Endothelial cell (in vitro differentiated cells): ENCODE results near the gene PRR20B. TPM values are rescaled to one million over a fixed set of nuclear protein-coding genes. Genes with fewer than 3 reads are reported as not detected.
"Not testable (repeated sequence)": the region's sequence is repeated elsewhere in the genome, so short reads cannot be mapped to it uniquely, and the experiment has no call there.

Source experiments
- DNase-seq: peaks from one replicate; pipeline ENCODE4 v3.0.0; 2021; ENCODE audit warnings: low spot score
- H3K27ac Mint-ChIP-seq: one replicate; pipeline ENCODE4 v1.8.0; 2021; ENCODE audit warnings: mixed read lengths, inconsistent platforms; ENCODE audit not compliant: unreplicated experiment
- H3K27me3 Mint-ChIP-seq: one replicate; pipeline ENCODE4 v1.8.0; 2021; ENCODE audit warnings: mild to moderate bottlenecking, moderate library complexity, mixed read lengths, inconsistent platforms; ENCODE audit not compliant: unreplicated experiment
- H3K36me3 Mint-ChIP-seq: one replicate; pipeline ENCODE4 v1.8.0; 2021; ENCODE audit warnings: mild to moderate bottlenecking, low read depth, mixed read lengths, inconsistent platforms; ENCODE audit not compliant: unreplicated experiment
- H3K4me1 Mint-ChIP-seq: one replicate; pipeline ENCODE4 v1.8.0; 2021; ENCODE audit warnings: mild to moderate bottlenecking, mixed read lengths, inconsistent platforms; ENCODE audit not compliant: unreplicated experiment
- H3K4me3 Mint-ChIP-seq: one replicate; pipeline ENCODE4 v1.8.0; 2021; ENCODE audit warnings: mild to moderate bottlenecking, mixed read lengths, inconsistent platforms; ENCODE audit not compliant: unreplicated experiment
- H3K9me3 Mint-ChIP-seq: one replicate; pipeline ENCODE4 v1.8.0; 2021; ENCODE audit warnings: mixed read lengths, inconsistent platforms; ENCODE audit not compliant: unreplicated experiment
- CTCF ChIP-seq: fragments of 200-600 bp; sonication (generic); IDR thresholded peaks from one replicate; pipeline ENCODE4 v1.5.0; 2021; ENCODE audit warnings: antibody characterized with exemption; ENCODE audit not compliant: unreplicated experiment
- total RNA-seq: library from RNA; stranded (reverse); fragmentation: NEBNext Ultra II Directional; extraction: Animal tissue kit (Norgen Biotek cat#: 25700); gene quantifications from one replicate; pipeline ENCODE4 v1.2.1, GENCODE V29; 2021; ENCODE audit not compliant: unreplicated experiment

The PRR20B gene
- total RNA-seq, 1 donor from 2014 or later, result not detected

GRCh38 chr13:57137585-57137984 lies 9.7 kb upstream of the PRR20B start:
- Mint-ChIP-seq H3K9me3 (no peaks in the 10 kb centered on the region), H3K27ac (no peak overlapping the region), H3K4me3 (no peak overlapping the region), H3K36me3 (no peaks in the 10 kb centered on the region), H3K4me1 (no peaks in the 10 kb centered on the region), H3K27me3 (no peaks in the 10 kb centered on the region)
- no peak for DNase-seq
- TF ChIP-seq CTCF, result no peak

- Mint-ChIP-seq H3K4me1 (no peaks in the 10 kb centered on the region), H3K36me3 (no peaks in the 10 kb centered on the region), H3K27me3 (no peaks in the 10 kb centered on the region), H3K27ac (no peak overlapping the region), H3K9me3 (no peaks in the 10 kb centered on the region), H3K4me3 (no peak overlapping the region)
- no peak for DNase-seq
- TF ChIP-seq CTCF, result no peak
These were observed 8.3 kb upstream of the PRR20B start for GRCh38 chr13:57138988-57139387.

DNA sequence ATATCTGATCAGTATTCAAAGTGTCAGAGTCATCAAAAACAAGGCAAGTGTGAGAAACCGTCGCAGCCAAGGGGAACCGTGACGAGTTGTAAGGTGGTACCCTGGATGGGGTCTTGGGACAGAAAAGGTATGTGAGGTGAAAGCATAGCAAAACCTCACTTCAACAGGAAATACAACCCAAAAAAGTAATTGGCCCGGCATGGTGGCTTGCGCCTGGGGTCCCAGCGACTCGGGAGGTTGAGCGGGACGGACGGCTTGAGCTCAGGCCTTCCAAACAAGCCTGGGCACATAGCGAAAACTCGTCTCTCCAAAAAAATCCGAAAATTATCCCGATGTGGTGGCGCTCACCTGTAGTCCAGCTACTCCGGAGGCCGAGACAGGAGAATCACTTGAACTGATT lies 7.5 kb upstream of the PRR20B start:
- H3K27ac Mint-ChIP-seq, H3K4me3 Mint-ChIP-seq: not testable (repeated sequence)

DNA sequence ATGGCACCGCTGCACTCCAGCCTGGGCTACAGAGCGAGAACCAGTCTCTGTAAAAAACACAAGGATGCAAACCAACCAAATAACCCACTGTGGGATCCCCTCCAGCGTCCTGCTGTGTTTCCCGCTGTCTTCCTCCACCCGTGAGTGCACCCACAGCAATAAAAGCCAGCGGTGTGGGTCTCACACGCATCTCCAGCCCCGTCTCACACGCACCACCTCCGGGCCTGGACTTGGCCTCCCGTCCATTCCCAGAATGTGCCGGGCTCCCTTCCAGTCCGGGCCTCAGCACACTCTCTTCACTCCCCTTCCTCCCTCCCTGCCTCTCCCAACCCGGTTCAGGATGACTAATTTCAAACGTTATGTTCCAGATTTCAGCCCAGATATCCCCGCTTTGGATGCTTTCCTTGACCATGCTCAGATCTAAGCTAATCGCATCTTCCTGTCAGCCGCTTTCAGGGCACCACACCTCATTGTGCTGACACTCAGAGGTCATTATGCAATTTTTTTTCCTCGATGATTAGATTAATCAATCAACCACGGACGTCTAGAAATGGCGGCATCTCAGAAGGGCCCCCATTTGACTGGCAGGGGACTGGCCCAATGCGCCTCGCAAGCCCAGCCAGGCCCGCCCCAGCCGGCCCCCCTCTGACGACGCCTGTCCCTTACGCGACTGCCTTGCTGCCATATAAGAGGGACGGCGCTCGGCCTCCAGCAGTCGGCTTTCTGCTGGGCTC lies 6.9 kb upstream of the PRR20B start, which contains the start of gene PRR20A:
PRR20A (plus strand) TSS at position 684 of the 734 bp plus-strand sequence. CDS start 387 bp downstream, outside the sequence.
- not testable (repeated sequence) for H3K4me1 Mint-ChIP-seq, H3K9me3 Mint-ChIP-seq, H3K27ac Mint-ChIP-seq

More for the DNA sequence above, 7.5 kb upstream of the PRR20B start:
- H3K27me3 Mint-ChIP-seq, H3K4me1 Mint-ChIP-seq, DNase-seq, H3K9me3 Mint-ChIP-seq, H3K36me3 Mint-ChIP-seq: not testable (repeated sequence)

GRCh38 chr13:57148106-57148505 lies 818 bp downstream of the PRR20B start:
- H3K27me3 Mint-ChIP-seq, DNase-seq, H3K36me3 Mint-ChIP-seq, H3K9me3 Mint-ChIP-seq, H3K4me3 Mint-ChIP-seq, H3K27ac Mint-ChIP-seq, H3K4me1 Mint-ChIP-seq: not testable (repeated sequence)

More for the DNA sequence above, 6.9 kb upstream of the PRR20B start, which contains the start of gene PRR20A:
- not testable (repeated sequence) for H3K36me3 Mint-ChIP-seq, H3K4me3 Mint-ChIP-seq, H3K27me3 Mint-ChIP-seq, DNase-seq

DNA sequence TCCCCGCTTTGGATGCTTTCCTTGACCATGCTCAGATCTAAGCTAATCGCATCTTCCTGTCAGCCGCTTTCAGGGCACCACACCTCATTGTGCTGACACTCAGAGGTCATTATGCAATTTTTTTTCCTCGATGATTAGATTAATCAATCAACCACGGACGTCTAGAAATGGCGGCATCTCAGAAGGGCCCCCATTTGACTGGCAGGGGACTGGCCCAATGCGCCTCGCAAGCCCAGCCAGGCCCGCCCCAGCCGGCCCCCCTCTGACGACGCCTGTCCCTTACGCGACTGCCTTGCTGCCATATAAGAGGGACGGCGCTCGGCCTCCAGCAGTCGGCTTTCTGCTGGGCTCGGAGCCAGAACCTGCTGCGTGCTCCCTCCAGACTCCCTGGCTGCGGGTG lies 6.5 kb downstream of the PRR20B start, which contains the start of gene PRR20C:
PRR20C (plus strand) TSS at position 301 of the 400 bp plus-strand sequence. CDS start 387 bp downstream, outside the sequence.
- H3K27me3 Mint-ChIP-seq, H3K9me3 Mint-ChIP-seq, H3K36me3 Mint-ChIP-seq, DNase-seq, H3K4me1 Mint-ChIP-seq, H3K27ac Mint-ChIP-seq, H3K4me3 Mint-ChIP-seq: not testable (repeated sequence)

GRCh38 chr13:57160332-57160731 lies 13.0 kb downstream of the PRR20B start, which contains the start of gene PRR20D:
Gene PRR20D, plus strand, starts transcription at chr13:57160632. Its CDS starts 387 bp downstream, at chr13:57161019.
- H3K36me3 Mint-ChIP-seq, H3K4me3 Mint-ChIP-seq, DNase-seq, H3K4me1 Mint-ChIP-seq, H3K27me3 Mint-ChIP-seq, H3K9me3 Mint-ChIP-seq, H3K27ac Mint-ChIP-seq: not testable (repeated sequence)

DNA sequence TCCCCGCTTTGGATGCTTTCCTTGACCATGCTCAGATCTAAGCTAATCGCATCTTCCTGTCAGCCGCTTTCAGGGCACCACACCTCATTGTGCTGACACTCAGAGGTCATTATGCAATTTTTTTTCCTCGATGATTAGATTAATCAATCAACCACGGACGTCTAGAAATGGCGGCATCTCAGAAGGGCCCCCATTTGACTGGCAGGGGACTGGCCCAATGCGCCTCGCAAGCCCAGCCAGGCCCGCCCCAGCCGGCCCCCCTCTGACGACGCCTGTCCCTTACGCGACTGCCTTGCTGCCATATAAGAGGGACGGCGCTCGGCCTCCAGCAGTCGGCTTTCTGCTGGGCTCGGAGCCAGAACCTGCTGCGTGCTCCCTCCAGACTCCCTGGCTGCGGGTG lies 19.6 kb downstream of the PRR20B start, which contains the start of gene PRR20E:
PRR20E (plus strand) TSS at position 301 of the 400 bp plus-strand sequence. CDS start 387 bp downstream, outside the sequence.
- not testable (repeated sequence) for H3K27me3 Mint-ChIP-seq, H3K36me3 Mint-ChIP-seq, H3K9me3 Mint-ChIP-seq, DNase-seq, H3K4me1 Mint-ChIP-seq, H3K27ac Mint-ChIP-seq, H3K4me3 Mint-ChIP-seq
